GM12874 (cell line): ENCODE results near the gene PCSK5.

ENCODE experiments used
- TF ChIP-seq, protein P1 (sequence below): IDR thresholded peaks from 2 replicates; pipeline ENCODE4 v1.5.1; 2011; ENCODE audit warnings: low read depth, mild to moderate bottlenecking, control low read depth, low read length, moderate library complexity; ENCODE audit not compliant: insufficient read depth

Gene PCSK5

DNA sequence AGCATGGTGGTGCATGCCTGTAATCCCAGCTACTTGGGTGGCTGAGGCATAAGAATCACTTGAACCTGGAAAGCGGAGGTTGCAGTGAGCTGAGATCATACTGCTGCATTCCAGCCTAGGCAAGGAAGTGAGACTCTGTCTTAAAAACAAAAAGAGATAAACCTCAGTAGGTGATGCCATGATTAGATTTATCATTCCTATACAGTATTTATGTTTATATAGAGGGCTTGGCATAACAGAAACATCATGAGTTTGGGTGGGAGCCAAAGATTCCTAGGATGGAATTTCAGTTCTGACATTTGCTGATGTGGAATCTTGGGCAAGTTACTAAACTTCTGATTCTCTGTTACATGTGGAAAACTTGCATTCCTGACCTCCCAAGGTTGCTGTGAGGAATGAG, 481.4 kb downstream of the PCSK5 start:
- TF ChIP-seq, protein P1, sequence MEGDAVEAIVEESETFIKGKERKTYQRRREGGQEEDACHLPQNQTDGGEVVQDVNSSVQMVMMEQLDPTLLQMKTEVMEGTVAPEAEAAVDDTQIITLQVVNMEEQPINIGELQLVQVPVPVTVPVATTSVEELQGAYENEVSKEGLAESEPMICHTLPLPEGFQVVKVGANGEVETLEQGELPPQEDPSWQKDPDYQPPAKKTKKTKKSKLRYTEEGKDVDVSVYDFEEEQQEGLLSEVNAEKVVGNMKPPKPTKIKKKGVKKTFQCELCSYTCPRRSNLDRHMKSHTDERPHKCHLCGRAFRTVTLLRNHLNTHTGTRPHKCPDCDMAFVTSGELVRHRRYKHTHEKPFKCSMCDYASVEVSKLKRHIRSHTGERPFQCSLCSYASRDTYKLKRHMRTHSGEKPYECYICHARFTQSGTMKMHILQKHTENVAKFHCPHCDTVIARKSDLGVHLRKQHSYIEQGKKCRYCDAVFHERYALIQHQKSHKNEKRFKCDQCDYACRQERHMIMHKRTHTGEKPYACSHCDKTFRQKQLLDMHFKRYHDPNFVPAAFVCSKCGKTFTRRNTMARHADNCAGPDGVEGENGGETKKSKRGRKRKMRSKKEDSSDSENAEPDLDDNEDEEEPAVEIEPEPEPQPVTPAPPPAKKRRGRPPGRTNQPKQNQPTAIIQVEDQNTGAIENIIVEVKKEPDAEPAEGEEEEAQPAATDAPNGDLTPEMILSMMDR: no peak

DNA sequence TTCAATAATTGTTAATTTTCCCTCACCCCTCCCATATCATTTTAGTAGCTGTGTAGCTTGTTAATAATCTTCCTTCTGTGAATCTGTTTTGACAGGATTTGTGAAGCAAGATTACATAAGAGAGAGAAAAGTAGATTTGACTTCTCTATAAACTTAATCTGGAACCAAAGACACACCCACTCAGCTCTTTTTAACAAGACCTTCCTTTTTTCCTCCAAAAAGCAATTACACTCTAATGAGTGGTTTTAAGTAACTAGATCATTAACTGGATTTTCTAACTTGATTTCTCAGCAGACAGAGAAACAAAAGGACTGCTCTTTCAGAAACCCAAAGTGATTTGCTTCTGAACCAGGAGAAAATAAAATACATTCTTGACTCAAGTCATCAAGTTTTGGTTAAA, 481.9 kb downstream of the PCSK5 start:
- TF ChIP-seq, protein P1: no peak

DNA sequence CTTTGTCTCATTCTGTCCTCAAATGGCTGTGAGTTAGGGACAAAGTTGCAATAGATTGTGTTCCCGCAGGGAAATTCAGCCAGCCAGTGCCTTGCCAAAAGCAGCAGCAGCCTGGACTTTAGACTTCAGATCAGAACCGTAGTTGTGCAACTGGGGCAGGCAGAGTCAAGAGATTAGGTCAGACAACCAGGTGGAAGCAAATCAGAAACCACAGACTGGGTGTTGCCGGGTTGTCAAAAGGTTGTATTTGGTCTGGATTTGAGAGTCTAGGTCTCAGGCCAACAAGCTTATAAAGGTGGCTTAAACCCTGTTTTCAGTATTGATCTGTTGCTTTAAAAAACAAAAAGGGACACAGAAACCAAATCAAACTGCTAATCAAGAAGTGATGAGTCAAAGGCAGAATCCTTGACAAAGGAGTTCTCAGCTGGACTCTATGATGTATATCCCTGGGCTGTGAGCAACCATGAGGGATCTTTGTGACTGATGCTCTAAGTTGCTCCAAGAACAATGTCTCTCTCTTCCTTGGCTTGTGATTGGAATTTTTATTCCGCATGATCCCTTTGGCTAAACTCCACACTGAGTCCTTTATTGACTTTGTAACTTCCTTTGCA, 482.8 kb downstream of the PCSK5 start:
- TF ChIP-seq, protein P1: no peak

DNA sequence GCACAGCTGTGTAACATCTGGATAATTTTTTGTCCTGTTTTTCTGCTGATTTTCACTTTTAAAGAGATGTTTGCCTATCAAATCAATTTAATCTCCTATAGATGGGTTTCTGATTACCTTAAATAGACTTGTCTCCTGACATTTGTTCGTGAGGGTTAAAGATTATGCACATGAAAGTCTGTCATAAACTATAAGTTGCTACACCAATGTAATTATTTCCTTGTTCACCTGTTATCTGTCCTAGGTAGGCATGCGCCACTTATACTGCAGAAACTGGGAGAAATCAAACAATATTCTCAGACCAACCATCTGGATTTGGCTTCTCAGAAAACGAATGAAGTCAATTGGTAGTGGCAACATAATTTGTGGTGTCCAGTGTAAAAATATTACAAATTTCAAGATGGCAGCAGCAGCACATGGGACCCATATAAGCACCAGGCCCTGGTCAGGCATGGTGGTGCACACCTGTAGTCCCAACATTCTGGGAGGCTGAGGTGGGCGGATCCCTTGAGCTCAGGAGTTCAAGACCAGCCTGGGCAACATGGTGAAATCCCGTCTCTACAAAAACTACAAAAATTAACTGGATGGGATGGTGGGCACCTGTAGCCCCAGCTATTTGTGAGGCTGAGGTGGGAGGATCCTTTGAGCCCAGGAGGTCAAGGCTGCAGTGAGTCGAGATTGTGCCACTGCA, 483.5 kb downstream of the PCSK5 start:
- TF ChIP-seq, protein P1: no peak

DNA sequence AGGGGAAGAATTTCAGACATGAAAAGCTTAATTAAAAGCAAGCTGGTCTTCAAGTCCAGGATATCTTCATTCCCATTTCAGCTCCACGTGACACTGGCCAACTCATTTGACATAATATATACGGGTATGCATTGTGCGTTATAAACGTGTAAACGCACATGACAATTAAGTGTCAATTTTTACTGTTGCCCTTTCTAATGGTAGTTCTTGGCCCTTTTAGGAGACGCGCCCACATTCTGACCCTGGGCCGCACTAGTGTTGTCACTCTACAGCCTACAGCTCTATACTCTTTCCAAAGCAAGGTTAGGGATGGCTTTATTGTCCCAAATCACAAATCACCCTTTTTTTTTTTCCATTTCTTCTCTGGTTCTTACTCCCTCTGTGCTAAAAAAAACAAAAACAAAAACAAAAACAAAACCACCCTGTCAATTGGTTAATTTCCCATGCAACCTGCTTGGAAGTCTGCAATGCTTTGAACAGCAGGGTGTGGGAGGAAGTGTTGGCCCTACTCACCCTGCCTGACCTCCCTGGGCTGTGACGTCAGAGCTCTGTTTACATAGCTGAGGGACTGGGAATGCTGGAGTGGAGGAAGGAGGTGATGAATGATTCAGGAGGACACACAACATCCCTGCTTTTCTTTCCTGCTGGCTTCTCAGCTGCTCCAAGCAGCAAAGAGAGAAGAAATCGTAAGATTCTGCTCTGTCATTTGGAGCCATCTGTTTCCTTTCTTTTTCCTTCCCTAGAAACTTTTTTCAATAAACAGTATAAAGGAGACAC, 484.5 kb downstream of the PCSK5 start:
- TF ChIP-seq, protein P1: no peak

DNA sequence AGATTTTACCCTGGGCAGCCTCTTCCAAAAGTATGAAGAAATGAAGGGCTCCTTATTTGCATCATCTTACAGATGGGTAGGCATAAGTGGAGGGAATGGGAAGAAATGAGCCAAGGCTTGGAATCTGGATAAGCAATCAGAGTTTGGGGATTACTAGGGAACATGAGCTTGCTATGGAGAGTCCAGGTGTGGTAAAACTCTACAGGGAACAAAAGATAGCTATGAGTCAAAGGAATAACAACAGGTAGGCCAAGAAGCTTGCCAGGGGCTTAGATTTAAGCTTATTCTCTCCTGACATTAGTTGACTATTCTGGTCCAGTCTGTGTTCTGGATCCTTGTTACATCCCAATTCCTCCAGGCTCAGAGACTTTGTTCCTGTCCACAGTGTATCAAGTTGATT, 487.3 kb downstream of the PCSK5 start:
- TF ChIP-seq, protein P1: no peak

DNA sequence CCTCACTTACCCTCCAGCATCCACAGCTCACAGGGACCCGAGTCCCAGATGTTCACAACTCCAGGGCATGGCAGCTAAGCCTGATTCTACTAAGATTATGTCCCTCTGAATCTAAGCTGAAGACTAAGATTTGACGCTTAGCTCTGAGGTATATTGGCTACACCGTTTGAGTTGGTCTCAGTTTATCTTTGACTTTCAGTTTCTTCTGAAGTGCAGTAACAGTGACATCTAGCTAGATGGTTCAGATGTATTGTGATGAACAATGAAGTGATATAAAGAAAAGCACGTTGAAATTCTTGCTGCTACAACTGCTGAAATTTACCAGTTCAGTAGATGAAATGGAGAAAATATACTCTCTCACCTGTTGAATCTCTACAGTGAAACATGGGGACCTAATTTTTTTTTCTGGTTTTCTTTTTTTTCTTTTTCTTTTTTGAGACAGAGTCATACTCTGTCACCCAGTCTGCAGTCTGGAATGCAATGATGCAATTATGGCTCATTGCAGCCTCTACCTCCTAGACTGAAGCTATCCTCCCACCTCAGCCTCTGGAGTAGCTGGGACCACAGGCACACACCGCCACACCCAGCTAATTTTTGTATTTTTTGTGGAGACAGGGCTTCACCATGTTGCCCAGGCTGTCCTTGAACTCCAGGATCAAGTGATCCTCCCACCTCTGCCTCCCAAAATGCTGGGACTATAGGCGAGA, 488.0 kb downstream of the PCSK5 start:
- TF ChIP-seq, protein P1: no peak
